ENCODE results near the gene P2RY6.
"Not testable (repeated sequence)": the region's sequence is repeated elsewhere in the genome, so short reads cannot be mapped to it uniquely, and the experiment has no call there.

P2RY6 gene

GRCh38 chr11:73260127-73260457 lies 12.0 kb upstream of the P2RY6 start:
- no peak for DNase-seq (ENCODE audit: low read depth, low spot score)

- DNase-seq (ENCODE audit: low read depth, low spot score), result no peak
Observed at GRCh38 chr11:73262851-73263495, 9.2 kb upstream of the P2RY6 start.

- no peak for DNase-seq (ENCODE audit: low read depth, low spot score)
Observed at GRCh38 chr11:73263640-73264039, 8.5 kb upstream of the P2RY6 start.

GRCh38 chr11:73265278-73265810 lies 6.8 kb upstream of the P2RY6 start:
- no peak for DNase-seq (ENCODE audit: low read depth, low spot score)

- no peak for DNase-seq (ENCODE audit: low read depth, low spot score)
Observed at GRCh38 chr11:73265853-73266645, 6.1 kb upstream of the P2RY6 start.

GRCh38 chr11:73266646-73267020 lies 5.5 kb upstream of the P2RY6 start:
- no peak for DNase-seq (ENCODE audit: low read depth, low spot score)

GRCh38 chr11:73267122-73267846 lies 4.9 kb upstream of the P2RY6 start:
- DNase-seq (ENCODE audit: low read depth, low spot score), result no peak

- no peak for DNase-seq (ENCODE audit: low read depth, low spot score)
Observed at GRCh38 chr11:73267906-73268540, 4.1 kb upstream of the P2RY6 start.

GRCh38 chr11:73268671-73269271 lies 3.4 kb upstream of the P2RY6 start:
- no peak for DNase-seq (ENCODE audit: low read depth, low spot score)

- DNase-seq (ENCODE audit: low read depth, low spot score), result no peak
Observed at GRCh38 chr11:73269459-73270015, 2.6 kb upstream of the P2RY6 start.

GRCh38 chr11:73270016-73270854 lies 1.9 kb upstream of the P2RY6 start:
- DNase-seq (ENCODE audit: low read depth, low spot score), result no peak

GRCh38 chr11:73270855-73271477 lies 1.2 kb upstream of the P2RY6 start:
- no peak for DNase-seq (ENCODE audit: low read depth, low spot score)

GRCh38 chr11:73271478-73271865 lies 666 bp upstream of the P2RY6 start:
- DNase-seq (ENCODE audit: low read depth, low spot score), result not testable (repeated sequence)

- DNase-seq (ENCODE audit: low read depth, low spot score), result no peak
Observed at GRCh38 chr11:73272680-73273038, 521 bp downstream of the P2RY6 start.

- no peak for DNase-seq (ENCODE audit: low read depth, low spot score)
Observed at GRCh38 chr11:73273222-73273895, 1.2 kb downstream of the P2RY6 start.

GRCh38 chr11:73274191-73274590 lies 2.1 kb downstream of the P2RY6 start:
- DNase-seq (ENCODE audit: low read depth, low spot score), result not testable (repeated sequence)

GRCh38 chr11:73274722-73275380 lies 2.7 kb downstream of the P2RY6 start:
- no peak for DNase-seq (ENCODE audit: low read depth, low spot score)

- no peak for DNase-seq (ENCODE audit: low read depth, low spot score)
Observed at GRCh38 chr11:73275381-73275750, 3.2 kb downstream of the P2RY6 start.

GRCh38 chr11:73277467-73277866 lies 5.3 kb downstream of the P2RY6 start:
- no peak for DNase-seq (ENCODE audit: low read depth, low spot score)
